ENCODE data around the gene NFKBIE.

Gene NFKBIE

DNA sequence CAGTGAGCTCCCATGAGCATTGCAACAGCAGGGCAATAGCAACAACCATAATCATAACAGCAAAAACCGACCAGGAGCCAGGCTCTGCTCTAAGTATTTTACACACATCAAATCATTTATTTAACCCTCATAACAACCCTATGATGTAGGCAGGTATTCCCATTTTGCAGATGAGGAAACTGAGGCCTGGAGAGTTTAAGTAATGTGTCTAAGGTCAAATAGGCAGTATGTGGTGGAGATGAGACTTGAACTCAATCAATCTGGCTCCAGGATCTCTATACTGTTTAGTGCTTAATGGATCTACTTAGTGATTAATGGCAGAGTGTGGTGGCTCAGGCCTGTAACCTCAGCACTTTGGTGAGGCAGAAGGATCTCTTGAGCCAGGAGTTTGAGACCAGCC is 8.3 kb upstream of the NFKBIE start:
- no peak for DNase-seq (ENCODE audit: low spot score)

DNA sequence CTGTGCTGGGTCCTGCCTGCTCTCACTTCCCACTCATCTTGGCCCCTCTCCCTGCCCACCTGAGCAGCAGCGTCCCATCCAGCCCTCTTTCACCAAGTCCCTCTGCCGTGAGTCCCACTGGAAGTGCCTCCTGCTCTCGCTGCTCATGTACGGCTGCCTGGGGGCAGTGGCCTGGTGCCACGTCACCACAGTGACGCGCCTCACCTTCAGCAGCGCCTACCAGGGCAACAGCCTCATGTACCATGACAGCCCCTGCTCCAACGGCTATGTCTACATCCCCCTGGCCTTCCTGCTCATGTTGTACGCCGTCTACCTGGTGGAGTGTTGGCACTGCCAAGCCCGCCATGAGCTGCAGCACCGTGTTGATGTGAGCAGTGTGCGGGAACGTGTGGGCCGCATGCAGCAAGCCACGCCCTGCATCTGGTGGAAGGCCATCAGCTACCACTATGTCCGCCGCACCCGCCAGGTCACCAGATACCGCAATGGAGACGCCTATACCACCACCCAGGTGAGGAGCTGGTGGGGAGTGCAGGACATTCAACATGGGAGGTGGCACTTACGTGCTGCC is 7.7 kb upstream of the NFKBIE start:
- DNase-seq (ENCODE audit: low spot score), result no peak

GRCh38 chr6:44272529-44272928 is 7.2 kb upstream of the NFKBIE start:
- DNase-seq (ENCODE audit: low spot score), result no peak

- no peak for DNase-seq (ENCODE audit: low spot score)
Observed at GRCh38 chr6:44271914-44272313, 6.6 kb upstream of the NFKBIE start.

- DNase-seq (ENCODE audit: low spot score), result no peak
Observed at GRCh38 chr6:44271406-44271723, 6.0 kb upstream of the NFKBIE start.

DNA sequence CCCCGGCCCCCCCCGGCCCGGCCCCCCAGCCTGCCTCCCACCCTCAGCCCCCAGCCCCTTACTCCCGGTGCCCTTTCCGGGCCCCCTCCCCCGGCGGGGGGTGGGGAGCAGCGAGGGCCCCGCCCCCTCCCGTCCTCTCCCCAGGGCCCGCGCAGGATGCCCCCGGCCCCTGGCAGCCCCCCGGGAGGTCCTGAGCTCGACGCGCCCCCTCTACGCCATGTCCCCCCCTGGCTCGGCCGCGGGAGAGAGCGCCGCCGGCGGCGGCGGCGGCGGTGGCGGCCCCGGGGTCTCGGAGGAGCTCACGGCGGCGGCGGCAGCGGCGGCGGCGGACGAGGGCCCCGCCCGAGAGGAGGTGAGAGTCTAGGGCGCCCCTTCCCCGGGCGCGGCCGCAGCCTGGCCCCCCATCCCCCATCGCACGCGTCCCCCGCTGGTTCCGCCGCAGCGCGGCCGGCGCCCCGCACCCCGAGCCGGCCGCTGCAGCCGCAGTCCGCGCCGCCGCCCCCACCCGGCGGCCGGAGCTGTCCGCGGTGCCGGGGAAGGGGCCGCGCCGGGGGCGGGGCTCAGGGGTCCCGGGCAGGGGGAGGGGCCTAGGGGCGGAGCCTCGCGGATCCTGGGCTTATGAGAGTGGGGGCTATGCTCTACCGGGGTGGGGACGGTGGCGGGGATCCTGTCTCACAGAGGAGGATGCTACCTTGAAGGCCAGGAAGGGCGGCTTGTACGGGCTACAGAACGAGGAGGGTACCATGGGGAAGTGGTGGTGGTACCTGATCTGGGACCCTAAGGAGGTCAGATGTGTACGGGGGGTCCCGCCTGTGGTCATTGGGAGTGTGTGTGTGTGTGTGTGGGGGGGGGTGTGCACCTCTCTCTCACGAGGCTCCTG is 5.4 kb upstream of the NFKBIE start:
- peak; percentile 76 for DNase-seq (ENCODE audit: low spot score)

GRCh38 chr6:44269921-44270525 is 4.7 kb upstream of the NFKBIE start, which contains the start of gene TMEM151B:
TMEM151B (plus strand) TSS chr6:44270450; CDS start chr6:44270743, 293 bp downstream.
- no peak for DNase-seq (ENCODE audit: low spot score)

DNA sequence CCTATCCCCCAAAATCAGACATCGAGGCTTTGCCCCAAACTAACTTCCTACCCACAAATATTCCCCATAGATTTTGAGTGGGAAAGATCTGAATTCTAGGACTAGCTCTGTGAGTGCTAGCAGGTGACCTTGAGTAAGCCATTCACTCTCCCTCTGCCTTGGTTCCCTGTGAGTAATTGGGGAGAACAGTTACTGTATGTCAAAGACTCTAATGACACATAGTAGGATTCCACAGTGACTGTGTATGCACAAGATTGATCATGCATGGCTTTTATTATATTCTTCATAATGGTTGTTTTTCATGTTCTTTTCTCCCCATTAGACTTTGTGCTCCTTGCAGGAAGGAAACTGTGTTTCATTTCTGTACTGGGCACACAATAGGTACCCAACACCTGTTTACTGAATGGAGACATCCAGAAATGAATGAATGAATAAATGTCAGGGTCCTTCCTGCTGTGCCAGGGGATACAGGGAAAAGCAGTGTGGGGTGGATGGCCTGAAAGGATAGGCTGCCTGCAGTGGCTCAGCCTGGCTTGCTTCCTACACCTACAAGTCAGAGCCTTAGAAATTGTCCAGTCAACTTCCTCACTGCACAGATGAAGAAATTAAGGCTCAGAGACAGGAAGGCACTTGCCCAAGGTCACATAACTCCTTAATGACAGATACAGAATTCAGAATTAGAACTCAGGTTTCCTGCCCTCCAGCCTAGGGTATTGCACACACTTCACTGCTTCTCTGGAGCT is 4.0 kb upstream of the NFKBIE start:
- DNase-seq (ENCODE audit: low spot score), result peak; percentile 11

- peak; percentile 85 for DNase-seq (ENCODE audit: low spot score)
Observed at GRCh38 chr6:44268095-44268628, 2.8 kb upstream of the NFKBIE start.

GRCh38 chr6:44267252-44267651 is 1.9 kb upstream of the NFKBIE start:
- DNase-seq (ENCODE audit: low spot score), result no peak

DNA sequence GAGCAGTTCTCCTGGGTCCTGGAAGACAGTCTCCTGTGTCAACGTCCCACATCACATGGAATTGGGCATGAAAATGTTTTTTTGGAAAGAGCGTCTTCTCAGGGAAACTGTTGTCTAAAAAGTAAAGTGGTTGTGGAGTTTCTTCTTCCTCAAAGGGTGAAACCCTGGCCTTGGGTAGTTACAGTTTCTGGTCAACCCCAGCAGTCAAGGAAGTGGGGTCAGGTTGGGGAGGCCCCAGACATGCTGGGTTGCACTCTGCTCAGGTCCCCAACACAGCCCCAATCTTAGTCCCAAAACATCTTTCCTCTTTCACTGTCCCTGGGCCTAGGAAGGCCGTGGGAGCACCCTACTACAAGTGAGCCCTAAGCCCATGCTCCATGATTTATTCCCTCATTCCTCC is 996 bp upstream of the NFKBIE start:
- no peak for DNase-seq (ENCODE audit: low spot score)

DNA sequence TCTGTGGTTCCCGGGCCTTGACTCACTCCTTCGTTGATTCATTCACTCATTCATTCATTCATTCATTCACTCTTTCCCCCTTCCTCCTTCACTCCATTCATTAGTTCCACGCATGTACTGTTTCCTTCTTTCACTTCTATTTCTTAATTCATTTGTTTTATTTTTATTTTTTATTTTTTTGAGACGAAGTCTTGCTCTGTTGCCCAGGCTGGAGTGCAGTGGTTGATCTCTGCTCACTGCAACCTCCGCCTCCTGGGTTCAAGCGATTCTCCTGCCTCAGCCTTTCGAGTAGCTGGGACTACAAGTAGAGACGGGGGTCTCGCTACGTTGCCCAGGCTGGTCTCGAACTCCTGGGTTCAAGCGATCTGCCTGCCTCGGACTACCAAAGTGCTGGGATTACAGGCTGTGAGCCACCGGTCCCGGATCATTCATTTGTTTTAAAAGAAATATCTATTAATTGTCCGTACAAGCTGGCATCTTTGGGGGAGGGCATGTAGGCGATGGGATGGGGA is 427 bp upstream of the NFKBIE start:
- DNase-seq (ENCODE audit: low spot score), result no peak

GRCh38 chr6:44264154-44265006 is 971 bp downstream of the NFKBIE start:
- peak; percentile 9 for DNase-seq (ENCODE audit: low spot score)

GRCh38 chr6:44263354-44264100 is 1.8 kb downstream of the NFKBIE start:
- no peak for DNase-seq (ENCODE audit: low spot score)

GRCh38 chr6:44262467-44263353 is 2.6 kb downstream of the NFKBIE start:
- DNase-seq (ENCODE audit: low spot score), result no peak

DNA sequence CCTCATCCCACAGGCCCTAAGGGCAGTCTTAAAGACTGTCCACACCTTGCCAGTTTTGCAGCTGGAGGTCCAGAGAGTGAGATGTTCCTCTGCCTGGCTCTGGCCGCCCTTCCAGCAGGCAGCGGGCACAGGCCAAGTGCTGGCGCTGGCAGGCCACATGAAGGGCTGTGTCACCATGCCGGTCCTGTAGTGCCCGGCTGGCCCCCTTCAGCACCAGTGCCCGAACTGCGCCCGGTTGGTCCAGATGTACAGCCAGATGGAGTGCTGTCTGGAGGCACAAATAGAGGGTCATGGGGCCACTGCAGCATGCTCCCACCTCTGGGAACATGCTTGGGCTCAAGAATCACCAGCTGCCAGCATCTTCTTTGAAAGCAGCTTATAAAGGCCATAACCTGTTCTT is 3.8 kb downstream of the NFKBIE start:
- no peak for DNase-seq (ENCODE audit: low spot score)

GRCh38 chr6:44260451-44261297 is 4.7 kb downstream of the NFKBIE start:
- DNase-seq (ENCODE audit: low spot score), result no peak

DNA sequence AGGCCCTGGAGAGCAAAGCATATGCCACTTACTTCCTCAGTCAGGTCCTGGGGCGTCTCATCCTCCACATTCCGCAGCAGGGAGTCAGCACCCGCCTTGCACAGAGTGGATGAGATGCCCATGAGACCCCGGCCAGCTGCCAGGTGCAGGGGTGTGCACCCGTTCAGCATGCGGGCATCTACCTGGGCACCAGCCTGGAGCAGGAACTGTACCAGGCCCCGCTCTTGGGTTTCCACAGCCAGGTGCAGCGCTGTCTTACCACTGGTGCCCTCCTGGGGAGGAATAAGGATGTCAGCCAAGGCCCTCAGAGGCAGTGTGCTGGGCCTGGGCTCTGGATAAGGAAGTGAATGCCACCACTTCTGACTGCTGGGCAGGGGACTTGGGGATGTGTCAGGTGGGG is 5.3 kb downstream of the NFKBIE start:
- no peak for DNase-seq (ENCODE audit: low spot score)
